GM12878 (cell line): Measurements from ENCODE around the gene TCF12. TPM values are rescaled to one million over a fixed set of nuclear protein-coding genes. Genes with fewer than 3 reads are reported as not detected.

Source experiments
- BRCA1 ChIP-seq: IDR thresholded peaks from 2 replicates; pipeline ENCODE4 v1.6.1; 2011; ENCODE audit warnings: low read depth, low read length, improper control_type of control experiment
- CUX1 ChIP-seq: IDR thresholded peaks from 2 replicates; pipeline ENCODE4 v1.6.1; 2012; ENCODE audit warnings: improper control_type of control experiment, low read depth, low read length; ENCODE audit not compliant: insufficient replicate concordance
- EZH2 ChIP-seq: IDR thresholded peaks from 2 replicates; pipeline ENCODE4 v1.6.1; 2012; ENCODE audit warnings: low read depth, mild to moderate bottlenecking, control low read depth, inconsistent platforms, low read length, borderline replicate concordance; ENCODE audit not compliant: control insufficient read depth
- JUND ChIP-seq: IDR thresholded peaks from 2 replicates; pipeline ENCODE4 v1.6.1; 2012; ENCODE audit warnings: low read depth, mild to moderate bottlenecking, low read length, improper control_type of control experiment, moderate library complexity
- PRDM15 ChIP-seq: fragments of 450-650 bp; formaldehyde crosslinking; IDR thresholded peaks from 2 replicates; pipeline ENCODE4 v1.4.0; 2020; ENCODE audit warnings: mild to moderate bottlenecking, moderate library complexity
- TCF7 ChIP-seq: IDR thresholded peaks from 2 replicates; pipeline ENCODE4 v1.6.1; 2014; ENCODE audit warnings: antibody characterized with exemption, borderline replicate concordance
- ZBTB4 ChIP-seq: fragments of 450-650 bp; formaldehyde crosslinking; IDR thresholded peaks from 2 replicates; pipeline ENCODE4 v1.4.0; 2022; ENCODE audit warnings: mild to moderate bottlenecking, moderate library complexity
- polyA plus RNA-seq, 11 experiments: library from polyadenylated mRNA; depleted of rRNA in 4 of 11; unstranded in 6 of 11; stranded (reverse) in 5 of 11; fragments of >200 nt; fragmentation: Nextera tagmentation in 4 of 11; fragmentation: Illumina TruSeq in 1 of 11; extraction: Ambion mirVana in 4 of 11; extraction: Trizol in 1 of 11; gene quantifications; 1 replicate in 1 of 11; 2 replicates in 10 of 11; pipeline versions ENCODE4 v1.2.1 to v1.2.3, GENCODE V29; 2011 to 2016; ENCODE audit warnings: inconsistent platforms in 2 of 11, missing spikeins in 2 of 11, low read depth in 1 of 11
- total RNA-seq, 4 experiments: library from RNA; depleted of rRNA in 3 of 4; stranded (reverse); fragments of >200 nt in 3 of 4; fragmentation: Illumina TruSeq in 1 of 4; extraction: Trizol in 1 of 4; gene quantifications; 2 replicates each; pipeline versions ENCODE4 v1.2.1 to v1.2.3, GENCODE V29; 2013 to 2021
- TF ChIP-seq, protein P1 (sequence below): IDR thresholded peaks from 2 replicates; pipeline ENCODE4 v1.6.1; 2011; ENCODE audit warnings: borderline replicate concordance, low read depth, mild to moderate bottlenecking, moderate library complexity, low read length; ENCODE audit not compliant: insufficient read depth, poor library complexity, severe bottlenecking
- TF ChIP-seq, protein P2 (sequence below): fragments of 450-650 bp; formaldehyde crosslinking; IDR thresholded peaks from 2 replicates; pipeline ENCODE4 v1.5.0; 2022; ENCODE audit warnings: mild to moderate bottlenecking, missing genetic modification characterization

The TCF12 gene
- total and polyA plus RNA-seq, 10 of the 15 experiments (the other 5 are each of a cell fraction or from before 2014, with no cell fraction given) = 8.2 to 70.9 (median 49.5) TPM

DNA sequence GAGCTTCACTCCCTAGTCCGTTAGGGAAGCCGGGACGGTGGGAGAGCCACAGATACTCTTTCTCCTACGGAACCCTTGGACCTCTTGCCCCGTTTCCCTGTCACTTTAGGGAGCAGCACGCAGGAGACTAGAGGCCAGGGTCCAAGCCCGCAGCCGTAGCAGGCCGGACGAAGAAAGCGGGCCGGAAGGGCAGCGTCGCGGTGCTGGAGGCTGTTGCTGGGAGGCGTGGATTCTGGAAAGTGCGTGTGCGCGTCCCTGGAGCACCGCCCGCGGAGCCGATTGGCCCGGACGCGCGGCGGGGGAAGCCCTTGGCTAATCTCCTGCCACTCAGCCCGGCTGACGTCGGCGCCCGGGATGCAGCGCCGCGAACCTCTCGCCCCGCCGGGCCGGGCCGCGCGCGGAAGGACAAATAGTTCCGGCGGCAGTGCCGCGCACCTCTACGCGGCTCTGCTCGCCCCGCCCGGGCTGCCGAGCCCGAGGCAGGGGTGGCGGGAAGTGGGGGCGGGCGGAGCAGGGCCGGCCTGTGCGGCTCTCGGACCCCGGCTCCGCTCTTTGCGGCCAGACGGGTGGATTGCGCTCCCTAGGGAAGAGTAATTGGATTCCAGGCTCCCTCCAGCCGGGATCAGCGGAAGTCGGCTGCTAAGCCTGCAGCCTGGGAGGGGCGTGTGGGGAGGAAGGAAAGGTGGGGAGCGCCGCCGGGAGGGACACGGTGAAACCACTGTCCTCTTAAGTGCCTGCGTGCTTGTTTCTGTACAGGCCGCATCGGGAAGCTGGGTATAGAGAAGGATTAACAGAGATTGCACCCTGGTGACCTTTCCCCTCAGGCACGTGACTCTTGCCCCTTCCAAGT lies 31.3 kb upstream of the TCF12 start (continued):
- TF ChIP-seq PRDM15 (CRISPR knock-in tag) = no peak
- no peak for TF ChIP-seq TCF7
- no peak for TF ChIP-seq BRCA1
- no peak for TF ChIP-seq CUX1
- TF ChIP-seq JUND = no peak
- no peak for TF ChIP-seq ZBTB4 (CRISPR knock-in tag)
- TF ChIP-seq, protein P1, sequence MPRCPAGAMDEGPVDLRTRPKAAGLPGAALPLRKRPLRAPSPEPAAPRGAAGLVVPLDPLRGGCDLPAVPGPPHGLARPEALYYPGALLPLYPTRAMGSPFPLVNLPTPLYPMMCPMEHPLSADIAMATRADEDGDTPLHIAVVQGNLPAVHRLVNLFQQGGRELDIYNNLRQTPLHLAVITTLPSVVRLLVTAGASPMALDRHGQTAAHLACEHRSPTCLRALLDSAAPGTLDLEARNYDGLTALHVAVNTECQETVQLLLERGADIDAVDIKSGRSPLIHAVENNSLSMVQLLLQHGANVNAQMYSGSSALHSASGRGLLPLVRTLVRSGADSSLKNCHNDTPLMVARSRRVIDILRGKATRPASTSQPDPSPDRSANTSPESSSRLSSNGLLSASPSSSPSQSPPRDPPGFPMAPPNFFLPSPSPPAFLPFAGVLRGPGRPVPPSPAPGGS = no peak
- TF ChIP-seq EZH2 = no peak
- TF ChIP-seq, protein P2, sequence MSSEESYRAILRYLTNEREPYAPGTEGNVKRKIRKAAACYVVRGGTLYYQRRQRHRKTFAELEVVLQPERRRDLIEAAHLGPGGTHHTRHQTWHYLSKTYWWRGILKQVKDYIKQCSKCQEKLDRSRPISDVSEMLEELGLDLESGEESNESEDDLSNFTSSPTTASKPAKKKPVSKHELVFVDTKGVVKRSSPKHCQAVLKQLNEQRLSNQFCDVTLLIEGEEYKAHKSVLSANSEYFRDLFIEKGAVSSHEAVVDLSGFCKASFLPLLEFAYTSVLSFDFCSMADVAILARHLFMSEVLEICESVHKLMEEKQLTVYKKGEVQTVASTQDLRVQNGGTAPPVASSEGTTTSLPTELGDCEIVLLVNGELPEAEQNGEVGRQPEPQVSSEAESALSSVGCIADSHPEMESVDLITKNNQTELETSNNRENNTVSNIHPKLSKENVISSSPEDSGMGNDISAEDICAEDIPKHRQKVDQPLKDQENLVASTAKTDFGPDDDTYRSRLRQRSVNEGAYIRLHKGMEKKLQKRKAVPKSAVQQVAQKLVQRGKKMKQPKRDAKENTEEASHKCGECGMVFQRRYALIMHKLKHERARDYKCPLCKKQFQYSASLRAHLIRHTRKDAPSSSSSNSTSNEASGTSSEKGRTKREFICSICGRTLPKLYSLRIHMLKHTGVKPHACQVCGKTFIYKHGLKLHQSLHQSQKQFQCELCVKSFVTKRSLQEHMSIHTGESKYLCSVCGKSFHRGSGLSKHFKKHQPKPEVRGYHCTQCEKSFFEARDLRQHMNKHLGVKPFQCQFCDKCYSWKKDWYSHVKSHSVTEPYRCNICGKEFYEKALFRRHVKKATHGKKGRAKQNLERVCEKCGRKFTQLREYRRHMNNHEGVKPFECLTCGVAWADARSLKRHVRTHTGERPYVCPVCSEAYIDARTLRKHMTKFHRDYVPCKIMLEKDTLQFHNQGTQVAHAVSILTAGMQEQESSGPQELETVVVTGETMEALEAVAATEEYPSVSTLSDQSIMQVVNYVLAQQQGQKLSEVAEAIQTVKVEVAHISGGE = peak; percentile 79
